AG09309 (cell line): ENCODE measurements around the gene PDPK1.
"Not testable (repeated sequence)": the region's sequence is repeated elsewhere in the genome, so short reads cannot be mapped to it uniquely, and the experiment has no call there.

Source experiments
- DNase-seq: peaks from one replicate; pipeline ENCODE4 v3.0.0-alpha.2; 2010; ENCODE audit warnings: low read depth
- H3K4me3 ChIP-seq: 2 replicates; pipeline ENCODE4 v1.5.1; 2011; ENCODE audit warnings: mild to moderate bottlenecking, low read depth, low read length, moderate library complexity; ENCODE audit not compliant: control insufficient read depth
- TF ChIP-seq, protein P1 (sequence below): IDR thresholded peaks from 2 replicates; pipeline ENCODE4 v1.5.1; 2011; ENCODE audit warnings: mild to moderate bottlenecking, low read depth, low read length, inconsistent platforms; ENCODE audit not compliant: insufficient read depth, control insufficient read depth; ENCODE audit errors: missing control alignments

Gene PDPK1

DNA sequence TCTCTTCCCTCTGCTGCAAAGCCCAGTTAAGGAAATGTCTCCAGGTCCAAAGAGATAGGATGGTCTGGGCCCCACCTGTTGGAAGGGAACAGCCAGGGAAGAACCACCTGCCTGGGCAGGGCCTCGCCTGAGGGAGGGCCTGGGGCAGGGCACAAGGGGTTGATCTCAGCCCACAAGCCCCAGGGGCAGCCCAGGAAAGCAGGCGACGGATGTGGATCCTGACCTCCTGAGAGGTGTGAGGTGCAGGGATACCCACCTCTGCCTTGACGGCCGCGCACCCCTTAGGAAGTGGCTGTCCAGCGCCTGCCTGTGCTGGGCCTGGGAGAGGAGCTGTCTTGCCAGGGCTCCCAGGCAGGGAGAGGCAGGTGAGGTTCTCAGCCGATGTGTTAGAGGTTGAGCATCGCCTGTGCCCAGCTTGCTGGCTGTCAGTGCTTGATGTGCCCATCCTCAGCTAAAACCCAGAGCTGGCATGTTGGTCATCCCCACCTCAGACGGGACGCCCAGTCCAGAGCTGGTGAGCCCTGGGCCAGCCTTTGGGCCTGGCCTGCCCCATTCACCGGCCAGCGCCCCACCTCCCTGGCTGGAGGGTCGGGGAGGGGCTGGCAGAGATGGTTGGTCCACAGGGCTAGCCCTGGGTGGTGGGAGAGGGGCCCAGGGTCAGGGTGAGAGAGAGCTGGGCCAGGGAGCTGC lies 7.0 kb upstream of the PDPK1 start:
- no peak for DNase-seq
- H3K4me3 ChIP-seq: no peak overlapping the region
- TF ChIP-seq, protein P1, sequence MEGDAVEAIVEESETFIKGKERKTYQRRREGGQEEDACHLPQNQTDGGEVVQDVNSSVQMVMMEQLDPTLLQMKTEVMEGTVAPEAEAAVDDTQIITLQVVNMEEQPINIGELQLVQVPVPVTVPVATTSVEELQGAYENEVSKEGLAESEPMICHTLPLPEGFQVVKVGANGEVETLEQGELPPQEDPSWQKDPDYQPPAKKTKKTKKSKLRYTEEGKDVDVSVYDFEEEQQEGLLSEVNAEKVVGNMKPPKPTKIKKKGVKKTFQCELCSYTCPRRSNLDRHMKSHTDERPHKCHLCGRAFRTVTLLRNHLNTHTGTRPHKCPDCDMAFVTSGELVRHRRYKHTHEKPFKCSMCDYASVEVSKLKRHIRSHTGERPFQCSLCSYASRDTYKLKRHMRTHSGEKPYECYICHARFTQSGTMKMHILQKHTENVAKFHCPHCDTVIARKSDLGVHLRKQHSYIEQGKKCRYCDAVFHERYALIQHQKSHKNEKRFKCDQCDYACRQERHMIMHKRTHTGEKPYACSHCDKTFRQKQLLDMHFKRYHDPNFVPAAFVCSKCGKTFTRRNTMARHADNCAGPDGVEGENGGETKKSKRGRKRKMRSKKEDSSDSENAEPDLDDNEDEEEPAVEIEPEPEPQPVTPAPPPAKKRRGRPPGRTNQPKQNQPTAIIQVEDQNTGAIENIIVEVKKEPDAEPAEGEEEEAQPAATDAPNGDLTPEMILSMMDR: no peak

DNA sequence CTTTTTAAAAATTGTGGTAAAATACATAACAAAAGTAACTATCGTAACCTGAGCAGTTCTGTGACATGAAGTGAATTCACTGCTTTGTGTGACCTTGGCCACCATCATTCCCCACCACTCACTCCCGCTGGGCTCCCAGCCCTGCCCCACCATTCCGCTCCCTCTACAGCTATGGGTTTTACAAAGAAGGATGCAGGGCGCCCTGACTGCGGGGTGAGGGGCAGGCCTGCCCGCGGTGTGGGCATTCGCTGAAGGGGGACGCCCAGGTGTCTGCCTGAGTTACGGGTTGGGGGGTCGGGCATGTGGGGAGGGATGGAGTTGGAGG lies 6.5 kb upstream of the PDPK1 start, which contains the start of gene CEMP1:
Gene CEMP1 (minus strand): TSS at position 38 of the 325 bp plus-strand sequence. CDS start 335 bp downstream, outside the sequence.
- TF ChIP-seq, protein P1: no peak
- DNase-seq: no peak

DNA sequence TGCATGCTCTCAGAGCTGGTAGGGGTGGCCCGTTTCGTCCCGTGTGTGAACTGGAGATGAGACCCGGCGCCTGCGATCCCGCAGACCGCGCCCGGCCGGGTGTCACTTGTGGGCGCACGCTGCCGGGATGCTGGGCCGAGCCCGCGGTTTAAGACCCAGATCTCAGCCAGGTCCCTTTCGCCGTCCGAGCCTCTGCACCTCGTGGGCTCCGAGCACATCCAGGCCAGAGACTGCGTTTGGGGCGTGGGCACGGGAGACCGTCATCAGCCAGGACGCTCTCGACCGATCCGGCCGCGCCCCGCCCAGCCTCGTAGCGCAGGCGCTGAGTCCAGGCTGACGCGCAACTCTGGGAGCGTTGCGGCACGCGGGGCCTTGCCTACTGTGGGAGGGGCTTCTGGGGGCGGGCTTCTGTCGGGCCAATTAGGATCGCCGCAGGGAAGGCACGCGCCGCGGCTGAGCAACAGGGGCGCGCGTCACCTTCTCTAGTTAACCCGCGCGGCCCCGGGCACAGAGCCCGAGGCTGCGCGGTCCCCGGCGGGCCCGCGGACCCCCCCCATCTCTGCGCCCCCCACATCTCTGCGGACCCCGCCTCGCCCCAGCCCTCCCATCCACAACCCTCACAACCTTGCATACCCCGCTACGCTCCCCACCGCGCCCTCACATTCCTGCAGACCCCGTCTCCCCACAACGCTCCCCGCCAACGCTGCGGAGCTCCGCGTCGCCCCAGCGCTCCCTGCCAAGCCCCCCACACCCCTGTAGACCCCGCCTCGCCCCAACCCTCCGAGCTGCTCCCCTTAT lies 5.9 kb upstream of the PDPK1 start:
- TF ChIP-seq, protein P1: no peak
- peak overlapping the region; percentile 83 for H3K4me3 ChIP-seq
- peak; percentile 82 for DNase-seq

More for the DNA sequence above, 6.5 kb upstream of the PDPK1 start, which contains the start of gene CEMP1:
- peak within 1 kb of the TSS; percentile 83 for H3K4me3 ChIP-seq

DNA sequence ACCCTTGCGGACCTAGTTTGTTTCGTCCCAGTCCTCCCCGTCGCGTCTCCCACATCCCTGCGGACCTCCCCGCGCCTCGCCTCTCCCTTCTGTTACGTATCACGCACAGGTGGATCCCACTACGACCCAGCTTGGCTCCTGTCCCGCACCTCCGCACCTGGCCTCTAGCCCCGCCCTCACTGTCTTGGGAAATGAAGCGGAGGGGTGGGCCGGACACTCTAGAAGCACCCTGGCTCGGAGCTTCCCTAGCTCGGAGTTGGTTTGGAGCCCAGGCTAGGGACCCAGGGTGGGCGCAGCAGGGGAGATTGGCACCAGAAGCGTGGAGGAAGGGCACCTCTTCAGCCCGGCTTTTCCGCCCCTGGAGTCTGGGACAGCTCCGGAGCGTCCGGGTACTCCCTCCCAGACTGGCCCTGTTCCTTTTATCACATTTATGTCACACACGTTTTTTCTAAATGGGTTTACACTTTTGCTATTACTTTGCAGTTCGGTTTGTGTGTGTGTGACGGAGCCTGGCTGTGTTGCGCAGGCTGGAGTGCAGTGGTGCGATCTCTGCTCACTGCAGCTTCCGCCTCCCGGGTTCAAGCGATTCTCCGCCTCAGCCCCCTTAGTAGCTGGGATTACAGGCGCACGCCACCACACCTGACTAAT lies 5.2 kb upstream of the PDPK1 start:
- no peak for DNase-seq

DNA sequence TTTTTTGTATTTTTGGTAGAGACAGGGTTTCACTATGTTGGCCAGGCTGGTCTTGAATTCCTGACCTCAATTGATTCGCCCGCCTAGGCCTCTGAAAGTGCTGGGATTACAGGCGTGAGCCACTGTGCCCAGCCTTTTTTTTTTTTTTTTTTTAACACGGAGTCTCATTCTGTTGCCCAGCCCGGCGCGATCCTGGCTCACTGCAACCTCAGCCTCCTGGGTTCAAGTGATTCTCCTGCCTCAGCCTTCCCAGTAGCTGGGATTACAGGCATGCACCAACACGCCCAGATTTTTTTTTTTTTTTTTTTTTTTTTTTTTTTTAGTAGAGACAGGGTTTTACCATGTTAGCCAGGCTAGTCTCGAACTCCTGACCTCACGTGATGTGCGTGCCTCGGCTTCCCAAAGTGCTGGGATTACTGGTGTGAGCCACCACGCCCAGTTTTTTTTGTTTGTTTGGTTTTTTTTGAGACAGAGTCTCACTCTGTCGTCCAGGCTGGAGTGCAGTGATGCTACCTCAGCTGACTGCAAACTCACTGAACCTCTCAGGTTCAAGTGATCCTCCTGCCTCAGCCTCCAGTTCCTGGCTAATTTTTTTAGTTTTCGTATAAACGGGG lies 4.6 kb upstream of the PDPK1 start:
- DNase-seq, H3K4me3 ChIP-seq: not testable (repeated sequence)

More for the DNA sequence above, 5.2 kb upstream of the PDPK1 start:
- peak overlapping the region; percentile 83 for H3K4me3 ChIP-seq
- TF ChIP-seq, protein P1: no peak

DNA sequence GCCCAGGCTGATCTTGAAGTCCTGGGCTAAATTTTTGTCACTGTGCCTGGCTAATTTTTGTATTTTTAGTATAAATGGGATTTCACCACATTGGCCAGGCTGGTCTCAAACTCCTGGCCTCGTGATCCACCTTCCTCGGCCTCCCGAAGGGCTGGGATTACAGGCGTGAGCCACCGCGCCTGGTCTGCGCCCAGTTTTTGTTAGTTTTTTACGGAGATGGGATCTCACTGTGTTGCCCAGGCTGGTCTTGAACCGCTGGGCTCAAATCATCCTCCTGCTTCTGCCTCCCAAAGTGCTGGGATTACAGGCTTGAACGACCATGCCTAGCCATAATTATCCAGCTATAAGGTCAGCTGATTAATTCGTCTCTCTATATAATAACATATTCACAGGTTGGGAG lies 3.9 kb upstream of the PDPK1 start:
- TF ChIP-seq, protein P1: no peak
- DNase-seq: no peak
- H3K4me3 ChIP-seq: no peak overlapping the region

DNA sequence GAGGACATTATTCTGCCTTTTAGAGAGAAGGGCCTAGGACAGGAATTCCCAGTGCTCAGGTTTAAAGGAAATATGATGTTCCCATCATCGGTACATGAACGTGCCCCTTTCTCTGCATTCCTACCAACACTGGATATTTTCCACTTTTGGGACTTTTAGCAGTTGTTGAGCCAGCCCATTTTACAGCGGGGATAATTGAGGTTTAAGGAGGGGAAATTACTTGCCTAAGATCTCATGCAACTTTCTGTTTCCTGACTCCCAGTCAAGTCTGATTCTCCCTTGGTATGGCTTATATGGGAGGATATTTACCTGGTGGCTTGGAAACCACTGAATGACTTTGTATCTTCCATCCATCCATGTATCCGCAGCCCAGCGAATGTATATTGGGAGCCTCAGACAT lies 3.5 kb upstream of the PDPK1 start:
- not testable (repeated sequence) for H3K4me3 ChIP-seq, DNase-seq
